DMS53 (cell line): ENCODE measurements around the gene PAN2.
"Not testable (repeated sequence)": the region's sequence is repeated elsewhere in the genome, so short reads cannot be mapped to it uniquely, and the experiment has no call there.

Source experiments
- DNase-seq: peaks from one replicate; lab custom pipeline; 2025; lab: John Stamatoyannopoulos, UW

Gene PAN2

DNA sequence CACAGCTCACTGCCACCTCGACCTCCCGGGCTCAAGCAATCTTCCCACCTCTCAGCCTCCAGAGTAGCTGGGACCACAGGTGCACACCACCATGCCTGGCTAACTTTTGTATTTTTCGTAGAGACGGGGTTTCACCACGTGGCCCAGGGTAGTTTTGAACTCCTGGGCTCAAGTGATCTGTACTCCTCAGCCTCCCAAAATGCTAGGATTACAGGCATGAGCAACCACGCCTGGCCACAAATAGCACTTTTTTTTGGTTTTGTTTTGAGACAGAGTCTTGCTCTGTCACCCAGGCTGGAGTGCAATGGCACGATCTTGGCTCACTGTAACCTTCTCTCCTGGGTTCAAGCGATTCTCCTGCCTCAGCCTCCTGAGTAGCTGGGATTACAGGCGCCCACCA lies 13.5 kb upstream of the PAN2 start:
- not testable (repeated sequence) for DNase-seq

DNA sequence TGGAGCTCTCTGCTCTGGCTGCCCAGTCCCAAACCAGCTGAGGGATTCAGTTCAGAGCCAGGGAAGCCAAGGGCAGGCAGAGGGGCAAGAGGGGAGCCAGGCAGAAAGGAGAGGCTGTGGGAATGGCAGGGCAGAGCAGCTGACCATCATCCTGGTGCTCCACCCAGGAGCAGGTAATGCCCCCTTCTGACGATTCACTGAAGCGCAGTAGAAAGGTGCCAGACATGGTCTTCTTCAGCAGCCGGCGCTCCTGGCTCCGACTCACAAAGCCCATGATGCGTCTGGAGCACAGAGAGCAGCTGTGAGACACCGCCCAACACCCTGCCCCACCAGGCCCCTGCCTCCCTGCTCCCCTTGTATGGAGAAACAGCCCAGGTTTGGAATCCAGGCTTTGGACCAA lies 12.9 kb upstream of the PAN2 start:
- DNase-seq: peak; percentile 30

DNA sequence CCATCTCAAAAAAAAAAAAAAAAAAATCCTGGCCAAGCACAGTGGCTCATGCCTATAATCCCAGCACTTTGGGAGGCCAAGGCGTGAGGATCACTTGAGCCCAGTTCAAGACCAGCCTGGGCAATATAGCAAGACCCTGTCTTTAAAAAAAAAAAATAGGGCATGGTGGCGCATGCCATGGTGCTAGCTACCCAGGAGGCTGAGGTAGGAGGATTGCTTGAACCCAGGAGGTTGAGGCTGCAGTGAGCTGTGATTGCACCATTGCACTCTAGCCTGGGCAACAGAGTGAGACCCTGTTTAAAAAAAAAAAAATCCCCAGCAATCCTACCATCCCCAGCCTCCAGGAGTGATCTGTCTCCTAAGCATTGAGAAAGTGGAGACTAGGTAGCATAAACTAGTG lies 8.5 kb upstream of the PAN2 start:
- not testable (repeated sequence) for DNase-seq

DNA sequence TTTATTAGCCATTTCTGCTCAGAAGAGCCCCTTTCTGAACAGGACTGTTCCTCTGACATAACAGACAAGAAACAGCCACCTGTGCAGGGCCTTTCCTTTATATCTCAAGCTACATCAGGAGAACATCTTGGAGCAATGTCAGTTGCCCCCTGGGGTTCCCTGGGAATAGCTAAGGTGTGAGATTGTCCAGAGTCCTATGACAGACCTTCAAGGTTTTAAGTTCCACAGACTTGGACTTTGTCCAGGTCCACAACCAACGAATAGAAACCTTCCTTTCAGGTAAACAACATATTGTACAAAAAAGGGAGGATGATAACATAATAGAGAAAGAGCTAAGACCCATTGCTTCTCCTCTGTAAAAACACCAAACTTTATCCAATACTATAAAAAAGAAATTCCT lies 7.8 kb upstream of the PAN2 start:
- DNase-seq: no peak

DNA sequence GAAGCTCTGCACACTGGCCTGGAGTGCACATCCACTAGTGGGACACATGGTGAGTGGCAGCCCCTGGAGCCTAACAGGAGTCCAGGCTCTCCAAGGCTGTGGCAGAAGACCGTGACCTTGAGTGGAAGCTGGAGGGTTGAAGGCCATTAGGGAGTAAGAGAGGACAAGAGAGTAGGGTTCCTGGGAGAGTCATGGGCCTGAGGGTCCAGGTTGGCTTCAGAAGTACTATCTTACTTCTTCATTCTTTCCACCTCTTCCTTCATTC lies 5.3 kb upstream of the PAN2 start:
- no peak for DNase-seq

DNA sequence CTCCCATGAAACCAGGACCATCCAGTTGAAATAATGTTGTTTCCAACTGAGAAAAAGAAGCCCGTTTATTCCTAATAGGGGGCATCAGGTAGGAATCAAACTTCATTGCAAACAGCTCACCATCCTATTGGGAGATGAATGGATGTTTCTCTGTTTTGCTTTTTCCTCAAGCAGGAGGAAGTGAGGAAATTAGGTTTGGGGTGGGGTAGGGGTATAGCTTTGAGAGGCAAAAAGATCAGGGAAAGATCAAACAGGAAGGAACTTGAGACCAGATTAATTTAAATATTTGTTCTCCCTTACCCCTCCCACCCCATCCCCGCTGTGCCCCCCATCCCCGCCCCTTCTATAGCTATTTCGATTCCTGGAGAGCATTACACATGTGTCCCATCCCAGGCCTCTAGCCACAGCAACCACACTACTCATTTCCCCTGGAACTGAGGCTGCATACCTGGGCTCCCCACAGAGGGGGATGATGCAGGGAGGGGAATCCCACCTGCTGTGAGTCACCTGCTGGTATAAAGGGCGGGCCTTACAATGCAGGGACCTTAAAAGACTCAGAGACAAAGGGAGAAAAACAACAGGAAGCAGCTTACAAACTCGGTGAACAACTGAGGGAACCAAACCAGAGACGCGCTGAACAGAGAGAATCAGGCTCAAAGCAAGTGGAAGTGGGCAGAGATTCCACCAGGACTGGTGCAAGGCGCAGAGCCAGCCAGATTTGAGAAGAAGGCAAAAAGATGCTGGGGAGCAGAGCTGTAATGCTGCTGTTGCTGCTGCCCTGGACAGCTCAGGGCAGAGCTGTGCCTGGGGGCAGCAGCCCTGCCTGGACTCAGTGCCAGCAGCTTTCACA lies 4.7 kb upstream of the PAN2 start, which contains the start of gene IL23A:
Gene IL23A (plus strand): TSS at position 577 of the 850 bp plus-strand sequence. CDS start 161 bp downstream, at position 738.
- DNase-seq: peak; percentile 66

DNA sequence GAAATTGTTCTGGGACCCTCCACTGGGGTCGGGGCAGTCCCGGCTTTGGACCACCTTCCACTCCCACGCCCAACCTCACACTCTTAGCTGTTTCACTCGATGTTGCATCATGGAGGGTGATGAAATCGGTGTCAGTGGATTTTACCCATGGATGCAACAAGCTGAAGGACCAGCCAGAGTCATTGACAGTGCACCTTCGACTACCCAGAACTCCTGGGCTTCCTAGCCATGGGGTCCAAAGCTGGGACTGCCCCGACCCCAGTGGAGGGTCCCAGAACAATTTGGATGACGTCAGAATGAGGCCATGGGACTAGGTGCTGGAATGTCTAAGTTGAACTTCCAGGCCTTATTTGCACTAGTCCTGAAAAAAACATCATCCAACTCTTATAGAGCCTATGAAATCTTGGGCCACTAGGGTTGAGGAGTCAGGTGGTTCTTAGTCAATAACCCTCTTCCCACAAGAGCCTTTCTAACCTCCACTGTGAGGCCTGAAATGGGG lies 4.0 kb upstream of the PAN2 start:
- DNase-seq: no peak

DNA sequence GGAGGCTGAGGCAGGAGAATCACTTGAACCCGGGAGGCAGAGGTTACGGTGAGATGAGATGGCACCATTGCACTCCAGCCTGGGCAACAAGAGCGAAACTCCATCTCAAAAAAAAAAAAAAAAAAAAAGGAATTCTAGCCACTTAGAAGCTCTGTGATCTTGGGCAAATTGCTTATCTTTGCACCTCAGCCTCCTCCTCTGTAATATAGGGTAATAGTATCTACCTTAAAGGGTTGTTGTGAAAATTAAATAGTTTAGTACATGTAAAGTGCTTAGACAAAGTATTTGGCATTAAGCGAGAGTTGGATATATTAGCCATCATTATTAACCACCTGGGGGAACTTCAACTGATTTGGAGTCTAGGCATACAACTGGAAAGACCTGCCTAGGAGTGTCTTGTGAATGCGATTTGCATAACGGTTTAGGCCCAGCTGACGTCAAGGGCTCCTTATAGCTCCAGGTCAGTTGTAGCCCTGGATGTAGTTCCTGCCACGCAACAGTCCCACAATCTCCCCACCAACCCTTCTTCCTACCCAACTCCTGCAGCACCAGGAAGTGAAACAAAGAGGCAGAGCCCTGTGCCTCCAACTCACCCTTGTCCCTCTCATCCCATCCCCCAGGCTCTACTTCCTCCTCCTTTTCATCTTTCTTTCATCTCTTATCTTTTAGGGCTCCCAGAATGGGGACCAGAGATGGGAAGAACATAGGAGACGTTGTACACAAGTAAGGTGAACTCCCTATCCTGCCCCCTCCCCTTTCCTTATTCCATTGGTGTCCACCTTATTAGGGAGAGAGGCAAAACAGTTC lies 2.8 kb upstream of the PAN2 start:
- DNase-seq: no peak

DNA sequence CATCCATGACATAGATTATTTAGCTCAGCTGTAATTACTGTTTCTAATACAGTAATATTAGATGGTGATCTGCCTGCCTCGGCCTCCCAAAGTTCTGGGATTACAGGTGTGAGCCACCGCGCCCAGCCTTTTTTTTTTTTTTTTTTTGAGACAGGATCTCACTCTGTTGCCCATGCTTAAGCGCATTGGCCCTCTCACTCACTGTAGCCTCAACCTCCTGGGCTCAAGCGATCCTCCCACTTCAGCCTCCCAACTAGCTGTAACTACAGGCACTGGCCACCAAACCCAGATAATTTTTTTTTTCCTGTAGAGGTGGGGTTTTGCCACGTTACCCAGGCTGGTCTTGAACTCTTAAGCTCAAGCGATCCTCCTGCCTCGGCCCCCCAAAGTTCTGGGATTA lies 1.7 kb upstream of the PAN2 start:
- not testable (repeated sequence) for DNase-seq

DNA sequence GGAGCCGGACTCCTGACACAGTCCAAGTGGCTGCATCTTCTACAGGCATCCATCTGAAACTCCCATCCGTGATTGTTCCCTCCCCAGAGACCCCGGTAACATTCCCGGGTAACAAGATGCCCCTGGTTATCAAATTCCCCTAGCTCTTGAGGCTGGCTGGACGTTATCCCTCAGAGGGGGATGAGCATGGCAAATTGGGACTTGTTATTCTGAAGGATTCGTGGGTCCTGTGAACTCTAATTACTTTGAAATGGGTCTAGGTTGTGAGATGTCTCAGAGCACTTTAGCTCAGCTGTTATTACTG lies 642 bp upstream of the PAN2 start:
- peak; percentile 57 for DNase-seq

DNA sequence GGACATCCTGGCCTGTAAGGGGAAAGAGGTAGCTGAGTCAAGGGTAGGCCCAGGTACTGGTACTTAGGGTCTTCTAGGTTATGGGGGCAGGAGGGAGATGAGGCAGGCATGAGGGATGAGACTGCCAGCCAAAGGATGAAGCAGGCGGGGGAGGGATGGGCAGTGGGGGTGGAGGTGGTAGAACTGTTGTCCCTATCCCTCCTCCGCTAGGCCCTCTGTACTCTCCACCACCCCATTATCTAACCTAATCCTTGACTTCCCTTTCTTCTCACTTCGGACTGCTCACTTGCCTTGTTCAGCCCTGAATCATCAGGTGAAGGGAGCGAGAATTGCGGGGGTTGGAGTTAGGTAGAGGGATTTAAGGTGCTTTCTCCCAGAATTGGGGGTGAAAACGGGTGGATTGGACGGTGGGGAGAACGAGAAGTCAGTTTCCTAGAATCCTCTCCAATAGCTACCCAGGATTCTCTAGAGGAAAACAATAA lies 562 bp downstream of the PAN2 start:
- DNase-seq: no peak

DNA sequence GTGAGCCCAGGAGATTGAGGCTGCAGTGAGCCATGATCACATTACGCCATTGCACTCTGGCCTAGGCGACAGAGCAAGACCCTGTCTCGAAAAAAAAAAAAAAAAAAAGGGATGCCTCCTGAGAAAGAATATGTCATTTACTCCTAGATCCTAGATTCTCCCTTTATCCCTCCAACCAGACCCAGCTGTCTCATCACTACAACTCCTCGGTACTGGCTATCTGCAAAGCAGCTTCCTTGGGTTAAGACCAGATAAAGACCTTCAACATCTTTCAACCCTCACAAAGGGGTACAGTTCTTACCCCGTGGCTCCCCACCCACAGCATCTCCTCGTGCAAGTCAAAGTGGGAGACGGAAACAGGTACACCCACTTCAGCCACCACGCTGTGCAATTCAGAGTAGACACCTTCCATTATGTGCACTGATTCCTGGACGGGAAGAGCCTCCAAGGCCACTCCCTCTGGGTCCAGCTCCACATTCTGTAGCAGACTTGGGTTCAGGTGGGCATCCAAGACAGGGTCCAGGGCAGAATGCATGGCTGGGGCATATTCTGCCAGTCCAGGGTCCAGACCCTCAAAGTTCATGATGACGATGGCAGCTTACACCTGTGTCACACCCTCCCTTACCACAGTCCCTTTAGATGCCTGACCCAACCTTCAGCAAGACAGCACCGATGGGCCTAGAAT lies 1.1 kb downstream of the PAN2 start:
- no peak for DNase-seq

DNA sequence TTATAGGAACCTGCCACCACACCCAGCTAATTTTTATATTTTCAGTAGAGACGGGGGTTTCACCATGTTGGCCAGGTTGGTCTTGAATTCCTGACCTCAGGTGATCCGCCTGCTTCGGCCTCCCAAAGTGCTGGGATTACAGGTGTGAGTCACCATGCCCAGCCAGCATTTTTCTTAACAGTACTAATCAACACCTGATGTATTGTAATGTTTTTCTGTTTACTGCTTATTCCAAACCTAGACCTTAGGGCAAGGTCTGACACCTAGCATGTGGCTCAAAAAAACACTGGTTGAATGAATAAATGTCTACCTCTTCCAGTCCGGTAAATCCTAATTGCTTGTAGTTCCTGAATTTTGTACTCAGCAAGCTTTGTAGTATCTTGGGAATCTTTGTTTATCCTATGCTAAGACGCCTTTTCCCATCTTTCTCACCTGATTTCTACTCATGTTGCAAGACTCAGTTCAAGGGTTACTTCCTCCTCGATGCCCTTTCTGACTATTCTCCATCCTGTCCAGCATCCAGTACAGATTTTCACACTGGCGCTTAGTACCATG lies 2.8 kb downstream of the PAN2 start:
- DNase-seq: no peak

DNA sequence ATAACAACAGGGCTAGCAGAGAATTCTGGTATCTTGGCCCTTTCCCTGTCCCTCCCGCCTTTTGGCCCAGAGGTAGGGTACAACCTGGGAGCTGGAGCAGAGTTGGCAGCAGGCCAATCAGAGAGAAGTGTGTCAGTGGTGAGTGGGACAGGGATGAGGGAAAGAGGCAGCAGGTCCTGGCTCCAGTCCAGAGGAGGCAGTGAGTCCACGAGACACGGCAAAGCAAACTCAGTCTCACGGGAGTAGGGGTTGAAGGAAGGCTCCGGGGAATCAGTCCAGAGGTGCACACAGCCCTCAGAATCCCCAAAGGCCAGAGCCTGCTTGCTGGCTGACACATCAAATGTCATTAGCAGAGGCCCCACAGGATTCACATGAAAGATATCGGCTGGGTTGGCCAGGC lies 7.3 kb downstream of the PAN2 start:
- DNase-seq: no peak

DNA sequence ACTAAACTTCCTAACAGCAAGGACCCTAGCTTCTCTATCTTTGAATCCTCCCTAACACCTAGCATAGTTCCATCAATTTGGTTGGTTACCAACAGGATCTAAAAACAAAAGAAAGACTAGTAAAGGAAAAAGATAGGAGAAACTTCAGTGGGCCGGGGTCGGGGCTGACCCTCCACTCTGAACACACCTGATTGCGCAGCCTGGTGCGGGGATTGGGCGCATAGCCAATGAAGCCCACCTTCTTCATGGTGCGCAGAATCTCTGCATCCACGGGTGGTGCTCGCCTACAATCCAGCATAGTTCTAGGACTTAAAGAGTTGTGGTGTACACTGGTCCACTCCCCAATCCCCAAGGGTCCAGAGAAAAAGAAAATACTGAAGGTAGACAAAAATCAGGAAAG lies 7.7 kb downstream of the PAN2 start:
- no peak for DNase-seq

DNA sequence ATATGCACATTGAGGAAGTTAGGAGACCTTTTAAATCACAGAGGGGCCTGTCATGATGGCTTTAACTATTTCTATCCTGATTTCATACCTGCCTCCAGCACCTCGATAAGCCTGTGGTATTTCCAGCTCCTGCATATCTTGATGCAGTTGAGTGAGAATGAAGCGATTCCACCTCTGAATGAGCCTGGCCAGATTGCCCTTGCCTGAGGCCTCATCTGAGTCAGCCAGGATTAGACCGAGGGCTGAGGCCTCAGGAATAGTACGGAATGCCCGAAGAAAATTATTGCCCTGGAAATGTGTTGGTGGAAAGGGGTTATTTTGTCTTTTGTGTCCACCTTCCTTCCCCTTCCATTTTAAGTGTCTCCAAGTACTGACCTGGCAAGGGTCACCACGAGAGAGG lies 9.6 kb downstream of the PAN2 start:
- no peak for DNase-seq

DNA sequence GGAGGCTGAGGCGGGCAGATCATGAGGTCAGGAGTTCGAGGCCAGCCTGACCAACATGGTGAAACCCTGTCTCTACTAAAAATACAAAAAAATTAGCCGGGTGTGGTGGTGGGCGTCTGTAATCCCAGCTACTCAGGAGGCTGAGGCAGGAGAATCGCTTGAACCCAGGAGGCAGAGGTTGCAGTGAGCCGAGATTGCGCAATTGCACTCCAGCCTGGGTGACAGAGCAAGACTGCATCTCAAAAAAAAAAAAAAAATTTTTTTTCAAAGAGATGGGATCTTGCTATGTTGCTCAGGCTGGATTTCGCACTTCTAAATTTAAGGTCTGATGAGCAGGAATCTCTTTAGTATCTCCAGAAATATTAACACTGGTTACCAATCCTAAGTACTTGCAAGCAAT lies 12.2 kb downstream of the PAN2 start:
- DNase-seq: not testable (repeated sequence)

DNA sequence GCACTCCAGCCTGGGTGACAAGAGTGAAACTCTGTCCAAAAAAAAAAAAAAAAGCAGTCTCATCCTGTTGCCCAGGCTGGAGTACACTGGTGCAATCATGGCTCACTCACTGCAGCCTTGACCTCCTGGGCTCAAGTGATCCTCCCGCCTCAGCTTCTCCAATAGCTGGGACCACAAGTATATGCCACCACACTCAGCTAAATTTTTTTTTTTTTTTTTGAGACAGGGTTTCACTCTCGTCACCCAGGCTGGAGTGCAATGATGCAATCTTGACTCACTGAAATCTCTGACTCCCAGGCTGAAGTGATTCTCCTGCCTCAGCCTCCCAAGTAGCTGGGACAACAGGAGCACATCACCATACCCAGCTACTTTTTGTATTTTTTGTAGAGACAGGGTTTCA lies 12.8 kb downstream of the PAN2 start:
- no peak for DNase-seq

DNA sequence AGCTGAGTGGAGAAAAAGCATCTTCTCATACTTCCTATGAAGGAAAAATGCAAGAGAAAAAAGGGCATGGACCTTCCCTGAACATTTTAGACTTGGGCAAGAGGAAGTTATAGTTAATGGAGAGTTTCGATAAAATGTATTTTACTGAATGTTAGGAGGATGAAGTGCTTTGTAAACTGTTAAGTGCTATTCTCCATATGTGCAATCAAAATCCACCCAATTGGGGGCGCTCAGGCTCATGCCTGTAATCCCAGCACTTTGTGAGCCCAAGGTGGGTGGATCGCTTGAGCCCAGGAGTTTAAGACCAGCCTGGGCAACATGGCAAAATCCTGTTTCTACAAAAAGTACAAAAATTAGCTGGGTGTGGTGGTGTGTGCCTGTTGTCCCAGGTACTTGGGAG lies 16.1 kb downstream of the PAN2 start:
- no peak for DNase-seq

DNA sequence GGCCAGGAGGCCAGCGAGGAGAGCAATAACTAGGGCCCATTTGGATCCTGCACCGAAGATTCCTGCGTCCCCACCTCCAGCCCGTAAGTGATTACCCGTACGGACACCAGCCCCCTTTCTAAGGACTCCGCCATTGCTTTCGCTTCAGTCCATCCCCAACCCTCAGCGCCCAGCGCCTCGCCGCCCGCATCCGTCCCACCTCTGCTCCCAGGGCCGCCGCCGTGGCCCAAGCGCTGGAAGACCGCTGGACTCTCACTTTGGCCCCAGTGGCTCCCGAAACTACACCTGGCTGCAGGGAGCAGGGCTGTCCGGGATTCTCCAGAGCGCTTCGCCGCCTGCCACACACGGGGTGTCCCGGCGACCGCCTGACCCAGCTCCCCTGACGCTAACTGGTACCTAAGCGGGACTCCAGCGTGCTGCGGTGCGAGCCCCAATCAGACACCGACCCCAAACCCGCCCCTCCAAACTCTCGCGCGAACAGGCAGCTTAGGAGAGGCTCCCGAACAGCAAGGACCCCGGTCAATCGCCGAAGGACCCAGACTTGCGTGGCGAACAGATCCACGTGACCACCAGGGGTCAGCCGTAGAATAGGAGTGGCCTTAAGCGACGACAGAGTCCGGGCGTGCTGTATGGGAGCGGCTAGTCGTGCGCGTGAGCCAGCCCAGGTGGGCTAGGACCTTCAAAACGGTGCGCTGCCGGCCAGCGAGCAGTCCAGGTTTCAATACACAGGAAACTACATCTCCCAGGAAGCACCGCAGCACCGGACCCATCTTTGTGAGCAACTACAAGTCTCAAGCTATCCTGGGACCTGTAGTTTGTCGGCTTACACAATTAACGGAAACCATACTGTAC lies 18.0 kb downstream of the PAN2 start, which contains the start of gene CNPY2:
Gene CNPY2 (minus strand): TSS at position 367 of the 852 bp plus-strand sequence. CDS start 771 bp downstream, outside the sequence.
- DNase-seq: peak; percentile 99

DNA sequence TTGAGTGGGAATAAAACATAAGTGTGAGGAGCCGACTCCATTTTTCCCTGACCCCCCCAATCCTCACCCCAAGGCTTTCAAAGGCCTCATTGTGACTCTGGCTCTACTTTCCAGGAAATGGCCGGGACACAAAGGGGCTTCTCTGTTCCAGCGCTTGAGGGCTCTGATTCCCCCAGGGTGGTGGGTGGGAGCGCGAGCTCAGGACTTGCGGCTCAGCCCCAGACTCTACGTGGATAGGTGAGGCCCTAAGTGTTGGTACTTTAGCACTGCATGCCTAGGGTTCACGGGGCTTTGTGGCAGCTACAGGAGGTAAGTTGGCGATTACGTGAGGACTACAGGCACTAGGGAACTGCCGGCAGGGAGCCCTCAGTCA lies 18.6 kb downstream of the PAN2 start:
- DNase-seq: peak; percentile 70
